ENCODE measurements around the gene PAIP2. TPM values are rescaled to one million over a fixed set of nuclear protein-coding genes. Genes with fewer than 3 reads are reported as not detected.

PAIP2 gene
- total RNA-seq, 1 donor from 2014 or later = 66.0 TPM

- no peaks in the 10 kb centered on the region for H3K36me3 ChIP-seq
- H3K27me3 ChIP-seq = peaks cover 5% of the 10 kb centered on the region
- peaks cover 36% of the 10 kb centered on the region for H3K4me1 ChIP-seq
Observed at GRCh38 chr5:139395844-139396640, 54.4 kb downstream of the PAIP2 start.

DNA sequence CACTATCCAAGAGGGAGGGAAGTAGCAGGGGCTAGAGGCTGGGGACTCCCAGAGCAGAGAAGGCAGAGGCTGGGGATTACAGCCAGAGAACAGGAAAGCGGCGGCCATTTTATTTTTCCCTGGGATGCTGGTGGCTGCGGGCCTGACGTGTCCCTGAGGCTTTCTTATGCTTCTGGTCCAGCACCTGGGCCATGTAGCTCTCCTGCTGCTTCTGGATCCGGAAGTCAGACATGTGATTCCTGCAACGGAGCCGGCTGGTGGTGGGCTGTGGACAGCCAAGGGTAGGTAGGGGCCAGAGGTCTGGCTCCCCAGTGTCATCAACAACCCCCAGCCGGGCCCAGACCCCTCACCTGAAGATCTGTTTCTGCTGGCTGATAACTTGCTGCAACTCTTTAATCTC, 55.0 kb downstream of the PAIP2 start:
- Histone ChIP-seq H3K4me3 (no peak overlapping the region), H3K27me3 (peaks cover 5% of the 10 kb centered on the region), H3K4me1 (peaks cover 36% of the 10 kb centered on the region), H3K36me3 (no peaks in the 10 kb centered on the region), H3K27ac (no peak overlapping the region), H3K9me3 (no peaks in the 10 kb centered on the region)
- intact Hi-C loops (cut with DNase I) = no loop called here
- DNase-seq (ENCODE audit: extremely low spot score in 2 of 2) = no peak
- TF ChIP-seq POLR2A (IDR thresholded peaks at IDR 0.05) (no peak), POLR2AphosphoS5 (IDR thresholded peaks at IDR 0.05; ENCODE audit: insufficient read depth in 1 of 2, low read depth in 1 of 2) (no peak)
- TF ChIP-seq, protein P1, sequence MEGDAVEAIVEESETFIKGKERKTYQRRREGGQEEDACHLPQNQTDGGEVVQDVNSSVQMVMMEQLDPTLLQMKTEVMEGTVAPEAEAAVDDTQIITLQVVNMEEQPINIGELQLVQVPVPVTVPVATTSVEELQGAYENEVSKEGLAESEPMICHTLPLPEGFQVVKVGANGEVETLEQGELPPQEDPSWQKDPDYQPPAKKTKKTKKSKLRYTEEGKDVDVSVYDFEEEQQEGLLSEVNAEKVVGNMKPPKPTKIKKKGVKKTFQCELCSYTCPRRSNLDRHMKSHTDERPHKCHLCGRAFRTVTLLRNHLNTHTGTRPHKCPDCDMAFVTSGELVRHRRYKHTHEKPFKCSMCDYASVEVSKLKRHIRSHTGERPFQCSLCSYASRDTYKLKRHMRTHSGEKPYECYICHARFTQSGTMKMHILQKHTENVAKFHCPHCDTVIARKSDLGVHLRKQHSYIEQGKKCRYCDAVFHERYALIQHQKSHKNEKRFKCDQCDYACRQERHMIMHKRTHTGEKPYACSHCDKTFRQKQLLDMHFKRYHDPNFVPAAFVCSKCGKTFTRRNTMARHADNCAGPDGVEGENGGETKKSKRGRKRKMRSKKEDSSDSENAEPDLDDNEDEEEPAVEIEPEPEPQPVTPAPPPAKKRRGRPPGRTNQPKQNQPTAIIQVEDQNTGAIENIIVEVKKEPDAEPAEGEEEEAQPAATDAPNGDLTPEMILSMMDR (IDR thresholded peaks at IDR 0.05) = no peak

More at GRCh38 chr5:139395844-139396640, 54.4 kb downstream of the PAIP2 start:
- no peak for DNase-seq (ENCODE audit: extremely low spot score in 2 of 2)
- intact Hi-C loops (cut with DNase I) = no loop called here
- Histone ChIP-seq H3K27ac (no peak overlapping the region), H3K4me3 (no peak overlapping the region), H3K9me3 (no peaks in the 10 kb centered on the region)
- TF ChIP-seq POLR2AphosphoS5 (IDR thresholded peaks at IDR 0.05; ENCODE audit: insufficient read depth in 1 of 2, low read depth in 1 of 2) = no peak
- TF ChIP-seq POLR2A (IDR thresholded peaks at IDR 0.05) = no peak
- TF ChIP-seq, protein P1 (IDR thresholded peaks at IDR 0.05) = no peak

GRCh38 chr5:139397921-139398320, 56.3 kb downstream of the PAIP2 start:
- peaks cover 26% of the 10 kb centered on the region for H3K4me1 ChIP-seq
- no peak overlapping the region for H3K27ac ChIP-seq
- no peak for DNase-seq (ENCODE audit: extremely low spot score in 2 of 2)
- peaks cover 5% of the 10 kb centered on the region for H3K27me3 ChIP-seq
- H3K9me3 ChIP-seq = no peaks in the 10 kb centered on the region
- intact Hi-C loops (cut with DNase I) = no loop called here
- TF ChIP-seq, protein P1 (IDR thresholded peaks at IDR 0.05) = no peak
- TF ChIP-seq POLR2A (IDR thresholded peaks at IDR 0.05) = no peak
- TF ChIP-seq POLR2AphosphoS5 (IDR thresholded peaks at IDR 0.05; ENCODE audit: insufficient read depth in 1 of 2, low read depth in 1 of 2) = no peak
- no peaks in the 10 kb centered on the region for H3K36me3 ChIP-seq
- no peak overlapping the region for H3K4me3 ChIP-seq

- no peak overlapping the region for H3K4me3 ChIP-seq
- no peaks in the 10 kb centered on the region for H3K36me3 ChIP-seq
- no peak overlapping the region for H3K27ac ChIP-seq
- H3K27me3 ChIP-seq = no peaks in the 10 kb centered on the region
- no peaks in the 10 kb centered on the region for H3K9me3 ChIP-seq
- H3K4me1 ChIP-seq = peaks cover 21% of the 10 kb centered on the region
- intact Hi-C loops (cut with DNase I) = no loop called here
- no peak for DNase-seq (ENCODE audit: extremely low spot score in 2 of 2)
- TF ChIP-seq POLR2A (IDR thresholded peaks at IDR 0.05) (no peak), POLR2AphosphoS5 (IDR thresholded peaks at IDR 0.05; ENCODE audit: insufficient read depth in 1 of 2, low read depth in 1 of 2) (no peak)
- TF ChIP-seq, protein P1 (IDR thresholded peaks at IDR 0.05) = no peak
Observed at GRCh38 chr5:139399501-139400121, 58.0 kb downstream of the PAIP2 start.

DNA sequence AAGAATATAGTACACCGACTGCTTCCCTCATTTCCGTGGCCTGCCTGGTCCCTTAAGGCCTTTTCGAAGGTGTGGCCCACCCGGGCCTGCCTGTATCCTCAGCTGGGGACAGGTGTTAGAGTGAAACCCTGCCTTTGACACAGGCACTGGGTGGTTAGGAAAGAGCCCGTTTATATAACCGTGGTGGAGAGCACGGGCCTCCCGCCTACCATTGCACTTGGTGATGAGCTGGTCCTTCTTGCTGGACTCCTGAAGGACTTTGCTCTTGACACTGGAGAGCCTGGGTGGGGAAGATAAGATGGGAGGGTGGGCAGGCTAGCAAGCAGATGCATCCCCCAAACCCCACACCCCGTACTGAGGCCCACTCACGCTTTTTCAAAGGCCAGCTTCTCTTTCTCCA, 59.9 kb downstream of the PAIP2 start:
- intact Hi-C loops (cut with DNase I) = no loop called here
- no peak for TF ChIP-seq POLR2AphosphoS5 (IDR thresholded peaks at IDR 0.05; ENCODE audit: insufficient read depth in 1 of 2, low read depth in 1 of 2)
- TF ChIP-seq POLR2A (IDR thresholded peaks at IDR 0.05) = no peak
- TF ChIP-seq, protein P1 (IDR thresholded peaks at IDR 0.05) = no peak
- no peak for DNase-seq (ENCODE audit: extremely low spot score in 2 of 2)
- Histone ChIP-seq H3K27me3 (no peaks in the 10 kb centered on the region), H3K4me3 (no peak overlapping the region), H3K27ac (no peak overlapping the region), H3K9me3 (no peaks in the 10 kb centered on the region), H3K4me1 (peaks cover 16% of the 10 kb centered on the region), H3K36me3 (no peaks in the 10 kb centered on the region)
